ENCODE data around the gene UGT1A8. TPM values are rescaled to one million over a fixed set of nuclear protein-coding genes. Genes with fewer than 3 reads are reported as not detected.

The UGT1A8 gene
- total RNA-seq, 1 experiment from 2014 or later: not detected

- Histone ChIP-seq H3K36me3 (ENCODE audit: control insufficient read depth in 1 of 2, insufficient read depth in 2 of 2, low read length in 2 of 2) (no peaks in the 10 kb centered on the region), H3K27ac (ENCODE audit: low read depth, low read length) (no peak overlapping the region), H3K27me3 (ENCODE audit: insufficient read depth, low read length) (no peaks in the 10 kb centered on the region), H3K9ac (ENCODE audit: low read length) (no peak overlapping the region), H3K4me3 (replicated peaks in 1 of 2; ENCODE audit: low read depth in 1 of 2, low read length in 2 of 2) (no peak overlapping the region), H3K79me2 (ENCODE audit: insufficient read depth, low read length) (no peaks in the 10 kb centered on the region), H3K9me2 (ENCODE audit: insufficient read depth) (no peaks in the 10 kb centered on the region), H3K4me1 (ENCODE audit: control insufficient read depth in 1 of 2, insufficient read depth in 2 of 2, low read length in 2 of 2) (peaks cover 0 to 10% of the 10 kb centered on the region in 2 experiments; a peak in 2 of 4 replicates), H3K4me2 (ENCODE audit: low read length) (no peak overlapping the region), H3K9me3 (ENCODE audit: control insufficient read depth in 1 of 2, insufficient read depth in 1 of 2, low read depth in 1 of 2, low read length in 2 of 2) (no peaks in the 10 kb centered on the region), H4K20me1 (ENCODE audit: insufficient read depth) (no peaks in the 10 kb centered on the region), H2AFZ (ENCODE audit: low read depth, low read length, poor library complexity, severe bottlenecking) (no peak overlapping the region)
- DNase-seq (ENCODE audit: low read depth, low spot score) (no peak), ATAC-seq (no peak)
- POLR2A ChIA-PET: no interaction called here
- BruUV-seq (replicated peaks): no TSS peak
- RAD21 ChIA-PET (ENCODE audit: low non-redundant PET in 1 of 2, low total read pairs in 2 of 2, uncharacterized antibody in 2 of 2, unreplicated experiment in 2 of 2): no interaction called here
- CTCF ChIA-PET: no interaction called here
- TF ChIP-seq ZNF274 (IDR thresholded peaks at IDR 0.05; ENCODE audit: low read depth, low read length): no peak
- no peak for TF ChIP-seq CEBPB (IDR thresholded peaks at IDR 0.05; ENCODE audit: low read depth)
- no peak for TF ChIP-seq FOSL1 (IDR thresholded peaks at IDR 0.05; ENCODE audit: low read depth)
- TF ChIP-seq MAX (IDR thresholded peaks at IDR 0.05): no peak
- no peak for TF ChIP-seq SIN3A (IDR thresholded peaks at IDR 0.05; ENCODE audit: low read depth)
- TF ChIP-seq TCF7L2 (IDR thresholded peaks at IDR 0.05; ENCODE audit: borderline replicate concordance, extremely low read depth, insufficient read depth, insufficient read length): no peak
- intact Hi-C loops (cut with micrococcal nuclease): no loop called here
These were observed 143.8 kb downstream of the UGT1A8 start for GRCh38 chr2:233761040-233761769.

- Histone ChIP-seq H3K36me3 (ENCODE audit: control insufficient read depth in 1 of 2, insufficient read depth in 2 of 2, low read length in 2 of 2) (no peaks in the 10 kb centered on the region), H3K79me2 (ENCODE audit: insufficient read depth, low read length) (no peaks in the 10 kb centered on the region)
These were observed 146.8 kb downstream of the UGT1A8 start for GRCh38 chr2:233764264-233764663.

More at GRCh38 chr2:233764264-233764663, 146.8 kb downstream of the UGT1A8 start:
- intact Hi-C loops (cut with micrococcal nuclease): no loop called here
- no peak for ATAC-seq
- DNase-seq (ENCODE audit: low read depth, low spot score): no peak
- Histone ChIP-seq H3K4me3 (replicated peaks in 1 of 2; ENCODE audit: low read depth in 1 of 2, low read length in 2 of 2) (no peak overlapping the region), H3K9me3 (ENCODE audit: control insufficient read depth in 1 of 2, insufficient read depth in 1 of 2, low read depth in 1 of 2, low read length in 2 of 2) (no peaks in the 10 kb centered on the region), H3K4me2 (ENCODE audit: low read length) (peak overlapping the region; percentile 48), H4K20me1 (ENCODE audit: insufficient read depth) (no peaks in the 10 kb centered on the region), H3K9ac (ENCODE audit: low read length) (no peak overlapping the region), H2AFZ (ENCODE audit: low read depth, low read length, poor library complexity, severe bottlenecking) (no peak overlapping the region), H3K27me3 (ENCODE audit: insufficient read depth, low read length) (no peaks in the 10 kb centered on the region), H3K27ac (ENCODE audit: low read depth, low read length) (no peak overlapping the region), H3K4me1 (ENCODE audit: control insufficient read depth in 1 of 2, insufficient read depth in 2 of 2, low read length in 2 of 2) (peaks cover 3 to 10% of the 10 kb centered on the region in 2 experiments; a peak in 2 of 4 replicates), H3K9me2 (ENCODE audit: insufficient read depth) (no peaks in the 10 kb centered on the region)
- ChIA-PET CTCF (no interaction called here), POLR2A (no interaction called here), RAD21 (ENCODE audit: low non-redundant PET in 1 of 2, low total read pairs in 2 of 2, uncharacterized antibody in 2 of 2, unreplicated experiment in 2 of 2) (no interaction called here)
- peak; percentile 62; the same call in 1 of the 2 replicates for TF ChIP-seq EGR1 (IDR thresholded peaks at IDR 0.05; ENCODE audit: low read depth)
- TF ChIP-seq ZBTB33 (IDR thresholded peaks at IDR 0.05; ENCODE audit: extremely low read depth, insufficient replicate concordance, low read length): no peak
- BruUV-seq (replicated peaks): no TSS peak
